NCI-H1417 treated with DMSO at 0.1 percent for 48 hours (cell line): ENCODE results near the gene MEG3.

ENCODE experiments used
- DNase-seq: peaks from one replicate; lab custom pipeline; 2025; lab: John Stamatoyannopoulos, UW

Gene MEG3

DNA sequence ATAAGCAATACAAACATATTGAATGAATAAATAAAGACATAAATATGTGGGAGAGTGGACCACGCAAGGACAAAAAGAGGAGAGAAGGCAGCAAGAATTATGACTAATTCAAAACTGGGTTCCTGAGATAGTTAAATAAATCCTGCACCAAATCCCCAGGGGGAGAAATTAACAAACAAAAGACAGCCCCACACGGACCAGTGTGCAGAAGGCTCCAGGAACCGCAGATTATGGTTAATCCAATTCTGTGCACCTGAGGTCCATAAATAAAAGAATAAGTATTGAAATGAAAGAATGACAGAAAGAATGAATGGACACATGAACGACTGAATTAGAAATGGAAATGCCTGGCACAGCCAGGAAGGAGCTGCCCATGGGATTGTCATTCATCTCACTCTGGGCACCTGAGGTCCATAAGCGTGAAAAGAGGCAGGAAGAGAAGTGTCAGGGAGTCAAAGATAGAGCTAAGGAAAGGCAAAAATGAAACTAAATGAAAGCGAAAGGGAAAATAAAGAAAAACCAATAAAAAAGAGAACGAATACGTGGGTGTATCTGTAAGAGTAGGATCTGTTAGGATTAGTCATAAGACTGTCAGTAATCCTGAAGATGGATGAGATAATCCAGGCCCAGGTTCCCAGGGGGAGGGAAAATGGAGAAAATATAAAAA, 23.3 kb downstream of the MEG3 start:
- DNase-seq, result no peak

DNA sequence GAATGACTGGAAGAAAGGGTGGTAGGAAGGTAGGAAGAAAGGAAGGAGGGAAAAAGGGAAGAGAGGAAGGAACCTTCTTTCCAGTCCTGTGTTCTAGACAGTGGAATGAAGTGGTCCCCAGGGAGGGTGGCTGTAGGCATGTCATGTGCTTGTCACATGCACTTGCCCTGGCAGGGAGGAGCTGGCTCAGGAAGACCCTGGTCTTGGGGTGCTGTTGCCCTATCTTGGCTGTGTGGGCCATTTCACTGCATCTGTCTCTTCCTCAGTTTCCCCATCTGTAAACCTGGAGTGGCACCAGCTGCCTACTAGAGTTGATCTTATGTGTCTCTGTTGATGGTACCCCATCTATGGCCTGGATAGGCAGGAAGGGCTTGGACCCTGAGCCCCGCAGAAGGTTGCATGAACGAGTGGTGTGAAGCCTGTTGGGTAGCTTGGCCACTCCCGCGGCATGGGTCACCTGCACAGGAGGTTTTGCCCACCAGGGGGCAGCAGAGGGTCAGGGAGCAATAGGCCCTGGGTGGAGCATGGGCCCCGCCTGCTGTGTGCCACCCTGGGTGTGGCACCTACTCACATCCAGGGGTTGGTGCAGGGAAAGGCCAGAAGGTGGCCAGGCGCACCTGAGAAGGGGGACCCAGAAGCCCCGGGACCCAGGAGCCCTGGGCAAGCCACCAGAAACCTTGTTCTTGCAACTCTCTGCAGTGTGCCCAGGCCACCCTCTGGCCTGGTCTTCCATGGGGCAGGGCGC, 25.1 kb downstream of the MEG3 start:
- DNase-seq, result no peak

DNA sequence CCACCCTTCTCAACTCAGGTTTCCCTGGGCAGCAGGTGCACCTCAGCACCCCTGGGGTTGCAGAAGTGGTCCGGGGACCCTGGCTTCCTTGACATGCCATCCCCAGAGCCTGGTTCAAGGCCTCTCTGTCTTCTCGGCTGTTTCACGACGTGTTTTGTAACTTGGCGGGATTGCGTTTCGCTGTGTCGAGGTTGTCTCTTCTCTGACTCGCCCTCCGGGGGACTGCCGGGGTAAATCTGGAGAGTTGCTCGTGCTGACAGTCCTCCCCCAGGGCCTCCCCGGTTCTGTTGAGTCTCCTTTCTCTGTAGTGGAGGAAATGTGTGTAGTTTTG, 25.6 kb downstream of the MEG3 start:
- no peak for DNase-seq

DNA sequence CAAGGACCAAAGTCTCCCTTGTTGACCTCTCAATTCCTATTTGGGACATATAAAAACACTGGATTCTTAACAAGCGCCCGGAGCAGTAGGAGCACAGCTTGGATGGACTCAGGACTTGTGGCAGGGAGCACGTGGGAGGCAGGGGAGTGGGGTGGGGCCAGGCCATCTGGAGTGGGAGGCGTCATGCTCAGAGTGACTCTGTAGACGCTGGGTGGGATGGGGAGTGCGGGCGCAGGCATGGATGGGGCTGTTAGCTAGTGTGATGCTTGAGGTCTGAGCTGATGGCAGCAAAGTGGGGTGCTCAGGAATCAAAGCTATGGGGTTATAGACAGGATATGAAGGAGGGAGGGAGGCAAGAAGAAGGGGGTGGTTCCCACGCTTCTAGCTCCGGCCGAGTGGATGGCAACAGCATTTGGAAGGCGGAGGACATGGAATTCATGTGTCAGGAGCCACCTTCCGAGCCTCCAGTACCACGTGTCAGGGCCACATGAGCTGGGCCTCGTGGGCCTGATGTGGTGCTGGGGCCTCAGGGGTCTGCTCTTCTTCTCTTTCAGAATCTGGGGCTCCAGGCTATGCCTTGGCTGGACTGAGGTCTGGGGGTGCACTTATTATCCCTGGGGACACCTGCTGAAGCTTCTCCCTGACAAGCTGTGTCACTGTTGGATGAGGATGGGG, 26.2 kb downstream of the MEG3 start:
- DNase-seq, result no peak

DNA sequence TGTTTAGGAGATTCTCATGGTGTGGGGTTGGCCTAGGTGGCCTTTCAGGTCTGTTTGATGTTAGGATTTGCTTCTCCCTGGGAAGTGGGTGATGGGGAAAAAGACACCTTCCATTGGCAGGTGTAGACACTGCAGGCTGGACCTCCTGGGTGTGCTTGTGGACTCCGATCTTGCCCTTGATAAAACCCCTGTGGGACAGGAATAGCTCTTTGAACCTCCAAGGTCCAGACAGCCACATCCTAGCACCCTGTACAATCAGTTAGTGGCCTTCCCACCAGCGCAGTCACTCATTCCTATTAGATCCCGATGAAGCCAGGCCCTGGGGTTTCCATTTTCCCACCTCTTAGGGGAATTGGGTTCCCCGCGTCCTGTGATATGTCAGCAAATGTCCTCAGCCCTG, 28.5 kb downstream of the MEG3 start:
- no peak for DNase-seq

DNA sequence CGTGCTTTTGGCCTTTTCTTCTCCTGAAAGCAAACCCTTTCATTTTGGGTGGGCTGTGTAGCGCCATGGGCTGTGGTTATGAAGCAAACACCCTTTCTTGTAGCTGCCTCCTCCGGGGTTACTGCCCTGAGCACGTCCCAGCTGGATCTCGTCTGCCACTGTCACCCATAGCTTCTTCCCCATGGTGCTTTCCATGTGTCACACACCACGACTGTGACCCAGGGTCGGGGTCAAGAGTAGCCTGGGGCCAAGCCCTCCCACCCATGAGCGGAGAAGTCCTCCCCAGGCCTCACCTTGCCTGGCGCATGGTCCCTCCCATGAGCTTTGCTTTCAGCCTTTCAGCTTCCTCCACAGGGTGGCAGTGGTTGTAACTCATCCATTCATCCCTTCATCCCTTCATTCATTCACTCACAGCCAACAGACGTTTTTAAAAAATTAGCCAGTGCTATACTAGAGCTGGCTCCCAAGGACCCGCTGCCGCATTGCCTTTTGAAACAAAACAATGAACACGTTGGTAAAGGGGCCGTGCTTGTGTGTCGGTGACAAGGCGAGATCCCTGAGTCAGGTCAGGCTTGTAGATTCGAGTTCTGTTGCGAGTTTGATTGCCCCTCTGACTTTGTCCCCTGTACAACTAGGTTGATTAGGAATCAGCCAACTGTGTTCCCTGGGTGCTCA, 29.5 kb downstream of the MEG3 start:
- DNase-seq, result no peak

DNA sequence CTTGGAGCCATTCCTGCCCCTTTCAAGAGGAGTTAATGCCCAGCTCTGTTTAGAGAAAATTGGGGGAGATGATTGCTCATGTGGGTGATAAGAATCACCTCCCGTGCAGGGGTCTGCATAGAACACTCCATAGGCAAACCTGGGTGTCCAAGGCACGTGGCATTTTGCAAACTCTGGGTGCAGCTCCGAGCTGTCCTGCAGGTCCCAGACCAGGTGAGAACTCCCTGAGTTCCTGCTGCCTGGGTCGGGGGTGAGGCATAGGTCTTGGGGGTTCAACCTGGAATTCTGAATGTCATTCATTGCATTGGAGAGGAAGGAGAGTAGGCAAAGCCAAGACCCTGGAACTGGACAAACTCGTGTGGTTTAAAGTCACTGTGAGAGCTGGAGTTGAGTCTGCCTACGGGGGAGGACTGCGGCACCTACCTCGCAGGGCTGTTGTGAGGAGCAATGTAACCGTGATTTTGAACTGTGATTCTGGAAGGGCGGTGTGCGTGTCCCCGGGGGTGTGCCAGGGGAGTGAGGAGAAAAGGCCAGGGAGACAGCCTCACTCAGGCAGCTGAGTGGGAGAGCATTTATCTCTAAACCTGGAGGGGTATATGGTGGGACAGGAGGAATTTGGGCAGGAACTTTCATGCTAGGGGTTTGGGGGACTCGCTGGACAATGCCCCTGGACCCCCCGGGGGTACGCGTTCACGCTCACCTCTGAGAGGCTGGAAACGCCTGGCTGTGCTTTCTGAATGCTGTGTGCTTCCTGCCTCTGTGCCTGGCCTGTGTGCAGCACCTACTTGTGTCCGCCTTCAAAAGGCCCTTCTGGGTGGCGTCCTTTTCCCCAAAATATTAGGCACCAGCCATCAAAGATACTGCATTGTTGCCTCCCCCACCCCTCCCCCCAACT, 30.4 kb downstream of the MEG3 start:
- no peak for DNase-seq

DNA sequence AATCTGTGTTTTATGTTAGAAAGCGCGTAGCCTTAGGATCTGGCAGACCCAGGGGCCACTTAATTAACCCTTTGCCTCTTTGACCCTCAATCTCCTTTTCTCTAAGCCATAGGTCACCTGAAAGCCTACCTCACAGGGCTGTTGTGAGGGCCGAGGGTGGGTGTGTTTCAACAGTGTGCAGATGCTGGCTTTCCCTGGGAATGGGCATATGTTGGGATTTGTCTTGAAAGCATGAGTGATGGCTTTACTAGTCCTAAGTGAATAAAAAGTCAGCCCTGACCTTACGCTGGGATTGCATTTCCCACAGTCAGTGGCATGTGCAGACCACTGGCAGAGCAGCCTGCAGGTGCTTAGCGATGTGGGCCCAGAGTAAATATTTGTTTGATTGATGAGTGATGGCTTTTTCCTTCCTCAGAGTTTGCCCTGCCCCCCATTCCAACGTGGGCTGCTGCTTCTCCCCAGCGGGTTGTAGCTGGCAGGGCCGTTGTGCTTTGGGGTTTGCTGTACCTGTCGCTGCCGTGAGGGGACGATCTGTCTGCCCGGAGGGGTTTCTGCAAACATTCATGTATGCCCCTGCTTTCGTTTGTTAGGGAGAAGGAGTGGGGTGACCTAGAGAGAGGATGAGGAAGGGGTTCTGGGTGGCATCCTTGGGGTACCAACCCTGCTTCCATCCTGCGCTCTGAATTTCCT, 31.5 kb downstream of the MEG3 start:
- DNase-seq, result peak; percentile 13

DNA sequence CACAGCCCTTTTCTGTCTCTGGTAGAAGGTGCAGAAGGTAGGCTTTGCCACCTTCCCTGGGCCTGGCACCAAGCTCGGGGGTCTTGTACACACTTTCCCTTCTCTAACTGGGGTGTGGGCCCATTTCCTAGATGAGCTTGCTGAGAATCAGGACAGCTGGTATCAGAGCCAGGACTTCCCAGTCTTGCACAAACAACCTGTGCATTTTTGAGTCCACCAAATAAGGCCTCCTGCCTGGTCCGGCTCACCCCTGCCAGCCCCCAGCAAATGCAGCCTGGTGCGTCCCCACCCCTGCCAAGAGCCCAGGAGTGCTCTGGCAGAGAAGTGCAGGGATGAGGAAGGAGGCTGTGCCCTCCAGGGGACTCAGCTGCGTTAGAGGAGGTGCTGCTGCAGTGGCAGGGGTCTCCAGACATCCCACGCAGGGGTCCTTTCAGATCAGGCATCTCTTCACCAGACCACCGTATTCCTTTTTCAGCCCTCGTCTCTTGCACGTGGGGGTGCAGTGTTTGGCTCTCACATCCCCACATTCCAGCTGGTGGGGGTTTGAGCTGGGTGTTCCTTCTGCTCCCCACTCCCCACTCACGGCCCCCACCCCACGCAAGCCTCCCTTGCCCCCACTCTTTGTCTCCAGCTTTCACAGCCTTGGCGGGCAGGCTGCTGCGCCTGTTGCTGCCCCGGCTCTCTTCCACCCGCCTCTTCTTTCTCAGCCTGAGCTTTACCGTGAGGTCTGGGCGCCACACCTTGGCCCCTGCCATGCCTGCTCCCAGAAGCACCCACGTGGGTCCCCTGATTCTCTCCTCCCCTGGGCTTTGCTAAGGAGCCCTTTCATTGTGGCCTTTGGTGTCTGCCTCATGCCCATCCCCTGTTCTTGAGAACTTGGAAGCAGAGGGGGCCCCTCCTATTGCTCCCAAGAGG, 32.3 kb downstream of the MEG3 start:
- no peak for DNase-seq

DNA sequence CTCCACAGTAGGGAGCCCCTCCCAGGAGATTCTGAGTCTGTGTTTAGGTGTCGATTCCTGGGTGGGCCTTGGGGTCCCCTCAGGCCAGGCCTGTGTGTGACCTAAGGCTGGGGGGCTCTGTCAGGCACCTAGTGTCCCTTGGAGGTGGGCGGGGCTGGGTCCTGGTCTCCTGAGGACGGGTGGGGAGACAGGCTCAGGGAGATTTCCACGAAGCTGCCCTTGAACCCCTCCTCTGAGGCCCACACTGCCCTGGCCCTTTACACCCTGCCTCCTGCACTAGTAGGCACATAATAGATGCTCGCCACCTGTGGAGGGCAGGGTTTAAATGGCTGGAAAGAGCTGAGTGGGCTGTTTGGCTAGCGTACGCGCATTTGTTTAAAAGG, 32.9 kb downstream of the MEG3 start:
- no peak for DNase-seq

DNA sequence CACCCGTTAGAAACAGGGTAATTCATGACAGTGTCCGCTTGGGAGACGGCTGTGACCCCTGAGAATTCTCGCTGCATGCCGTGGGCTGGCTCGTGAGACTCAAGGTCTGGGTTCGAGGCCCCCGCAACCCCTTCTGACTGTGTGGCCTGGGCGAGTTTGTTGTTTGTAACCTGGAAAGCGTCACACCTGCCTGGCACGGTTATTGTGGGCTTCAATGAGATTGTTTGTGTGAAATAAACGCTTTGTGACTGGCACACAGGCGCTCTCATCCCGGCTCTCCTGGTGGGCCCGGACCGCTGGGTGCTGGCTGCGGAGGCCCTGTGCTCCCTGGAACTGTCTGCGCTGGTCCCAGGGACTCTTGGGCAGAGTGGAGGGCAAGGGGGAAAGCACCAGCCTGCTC, 33.9 kb downstream of the MEG3 start:
- DNase-seq, result no peak

DNA sequence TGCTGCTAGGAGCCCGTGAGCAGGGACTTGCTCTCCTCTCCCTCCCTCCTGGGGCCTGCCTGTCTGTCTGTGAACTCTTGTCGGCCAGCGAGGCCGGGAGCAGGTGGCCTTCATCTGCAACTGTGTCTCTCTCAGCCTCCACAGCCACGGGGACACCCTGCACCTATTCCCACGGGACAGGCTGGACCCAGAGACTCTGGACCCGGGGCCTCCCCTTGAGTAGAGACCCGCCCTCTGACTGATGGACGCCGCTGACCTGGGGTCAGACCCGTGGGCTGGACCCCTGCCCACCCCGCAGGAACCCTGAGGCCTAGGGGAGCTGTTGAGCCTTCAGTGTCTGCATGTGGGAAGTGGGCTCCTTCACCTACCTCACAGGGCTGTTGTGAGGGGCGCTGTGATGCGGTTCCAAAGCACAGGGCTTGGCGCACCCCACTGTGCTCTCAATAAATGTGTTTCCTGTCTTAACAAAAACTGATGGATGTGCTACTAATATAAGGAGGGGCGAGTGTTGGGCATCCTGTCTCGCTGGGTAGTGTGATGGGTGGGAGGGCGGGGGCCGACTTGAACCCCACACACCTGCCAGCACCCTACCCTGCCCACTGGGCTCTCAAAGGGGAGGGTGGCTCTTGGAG, 34.8 kb downstream of the MEG3 start:
- DNase-seq, result no peak

DNA sequence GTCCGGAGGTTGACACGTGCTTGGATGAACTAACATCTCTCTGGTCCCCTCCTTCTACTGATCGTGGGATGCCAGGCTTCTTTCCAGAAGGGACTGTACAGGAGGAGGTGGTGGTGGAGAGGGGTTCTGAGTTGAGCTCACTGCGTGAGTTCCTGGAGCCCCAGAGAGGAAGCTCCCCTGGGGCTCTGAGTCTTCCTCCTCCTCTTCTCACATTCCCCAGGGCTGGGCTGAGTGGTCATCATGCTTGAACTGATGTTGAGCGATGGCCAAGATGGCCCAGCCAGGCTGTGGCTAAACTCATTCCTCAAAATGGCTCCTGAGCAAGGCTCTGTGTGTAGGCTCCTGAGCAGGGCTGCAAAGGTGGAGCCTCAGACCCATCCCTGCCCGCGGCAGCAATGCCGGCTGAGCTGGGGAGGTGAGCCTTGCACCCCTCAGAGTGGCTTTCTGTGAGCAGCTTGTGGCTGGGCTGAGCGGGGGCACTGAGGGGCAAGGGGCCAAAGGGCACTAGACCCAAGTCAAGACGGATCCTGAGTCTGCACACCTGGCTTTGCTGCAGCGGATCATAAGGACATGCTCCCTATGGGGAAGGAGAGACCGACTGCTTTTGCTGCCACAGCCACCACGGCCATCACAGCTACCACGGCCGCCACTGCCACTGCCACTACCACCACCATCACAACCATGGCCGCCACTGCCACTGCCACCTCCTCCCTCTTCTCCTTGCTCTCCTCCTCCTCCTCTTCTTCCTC, 35.4 kb downstream of the MEG3 start:
- no peak for DNase-seq

DNA sequence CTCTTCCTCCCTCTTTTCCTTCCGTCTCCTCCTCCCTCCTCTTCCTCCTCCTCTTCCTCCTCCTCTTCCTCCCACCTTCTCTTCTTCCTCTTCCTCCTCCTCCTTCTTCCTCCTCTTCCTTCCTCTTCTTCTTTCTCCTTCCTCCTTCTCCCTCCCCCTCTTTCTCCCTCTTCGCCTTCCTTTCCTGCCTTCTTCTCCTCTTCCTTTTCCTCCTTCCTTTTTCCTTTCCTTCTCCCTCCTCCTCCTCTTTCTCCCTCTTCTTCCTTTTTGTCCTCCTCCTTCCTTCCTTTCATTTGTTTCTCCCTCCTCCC, 36.0 kb downstream of the MEG3 start:
- DNase-seq, result no peak

DNA sequence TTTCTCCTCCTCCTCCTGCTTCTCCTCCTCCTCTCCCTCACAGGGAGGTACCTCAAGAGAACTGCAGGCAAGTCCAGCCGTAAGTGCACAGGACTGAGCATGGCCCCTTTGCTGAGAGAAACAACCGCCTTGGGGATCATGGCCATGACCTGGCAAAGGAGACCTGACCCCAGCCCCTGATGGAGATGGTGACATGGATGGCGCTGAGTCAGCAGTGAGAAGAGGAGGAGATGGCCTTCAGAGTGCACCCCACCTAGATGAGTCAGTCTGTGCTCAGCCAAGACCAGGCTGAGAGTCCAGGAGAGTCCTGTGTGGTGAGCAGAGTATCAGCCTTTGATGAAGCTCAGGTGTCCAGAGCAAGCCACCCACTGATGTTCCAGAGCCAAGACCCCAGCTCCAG, 36.4 kb downstream of the MEG3 start:
- no peak for DNase-seq

DNA sequence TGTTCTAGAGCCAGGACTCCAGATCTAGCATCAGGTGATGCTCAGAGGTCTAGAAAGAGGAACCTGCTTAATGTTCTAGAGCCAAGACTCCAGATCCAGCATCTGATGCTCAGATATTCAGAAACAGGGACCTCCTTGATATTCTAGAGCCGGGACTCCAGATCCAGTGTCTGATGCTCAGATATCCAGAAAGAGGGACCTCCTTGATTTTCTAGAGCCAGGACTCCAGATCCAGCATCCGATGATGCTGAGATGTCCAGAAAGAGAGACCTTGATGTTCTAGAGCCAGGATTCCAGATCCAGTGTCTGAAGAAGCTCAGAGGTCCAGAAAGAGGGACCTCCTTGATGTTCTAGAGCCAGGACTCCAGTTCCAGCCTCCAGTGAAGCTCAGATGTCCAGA, 36.9 kb downstream of the MEG3 start:
- no peak for DNase-seq

DNA sequence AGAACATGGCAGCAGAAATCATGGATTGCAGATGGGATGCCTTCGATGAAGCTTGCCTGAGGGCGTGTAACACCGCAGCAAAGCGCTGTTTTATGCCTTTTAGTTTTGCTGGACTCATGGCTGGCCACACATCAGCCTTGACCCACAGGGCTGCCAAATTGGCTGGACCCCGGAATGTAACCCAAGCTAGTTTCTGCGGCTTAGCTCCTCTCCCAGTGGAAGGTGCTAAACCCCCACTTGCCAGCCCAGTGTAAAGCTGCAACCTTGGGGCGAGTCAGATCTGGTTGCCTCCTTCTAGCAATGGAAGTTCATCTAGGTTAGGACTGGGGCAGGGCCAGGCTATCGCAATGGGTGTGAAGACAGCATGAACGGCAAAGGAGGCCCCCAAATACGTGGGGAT, 38.3 kb downstream of the MEG3 start:
- no peak for DNase-seq

DNA sequence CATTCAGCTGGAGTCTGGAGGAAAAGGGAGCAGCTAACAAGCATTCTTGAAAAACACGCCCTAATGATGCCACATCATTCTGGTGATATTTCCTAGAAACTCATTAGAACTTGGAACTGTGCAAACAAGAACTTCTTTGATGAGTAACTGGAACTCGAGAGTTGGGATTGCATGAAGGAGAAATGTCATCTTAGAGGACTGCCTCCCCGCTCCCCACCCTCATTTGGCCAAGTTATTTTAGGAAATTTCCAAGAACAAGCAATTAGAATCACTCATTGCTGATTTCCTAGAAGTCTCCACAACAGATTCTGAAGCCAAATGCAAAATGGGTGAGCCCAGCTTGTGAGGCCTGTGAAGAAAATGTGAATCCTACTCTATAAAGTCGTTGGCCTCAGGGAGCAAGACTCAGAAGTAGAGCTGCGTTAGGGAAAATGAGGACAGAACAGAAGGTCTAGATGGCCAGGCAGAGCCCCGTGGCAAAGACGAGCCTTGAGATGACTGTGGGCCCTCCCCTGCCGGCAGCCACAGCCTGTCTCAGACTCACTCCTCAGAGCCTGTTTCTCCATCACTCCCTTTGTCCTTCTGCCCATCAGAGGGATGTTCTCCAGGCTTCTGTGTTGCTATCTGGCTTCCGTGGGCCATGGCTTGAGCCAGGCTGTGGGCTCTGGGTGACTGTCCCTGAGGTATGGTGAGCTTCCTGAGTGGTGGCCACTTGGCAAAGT, 39.2 kb downstream of the MEG3 start:
- no peak for DNase-seq
